Naive thymus-derived CD4-positive, alpha-beta T cell (primary cell): ENCODE measurements around the gene CDR2L. TPM values are rescaled to one million over a fixed set of nuclear protein-coding genes. Genes with fewer than 3 reads are reported as not detected.
A peak's percentile ranks its signal among the peaks of the same experiment; 100 is the strongest.

Source experiments
- ATAC-seq: fragments of 150-1000 bp; cut with Tn5 transposase; 2 replicates; pipeline ENCODE4 v1.10.0; 2021; ENCODE audit warnings: mild to moderate bottlenecking, moderate library complexity
- CTCF ChIA-PET: fragments of 350-600 bp; sonication (Branson Sonifier 250); formaldehyde crosslinking; loops from one replicate; lab custom pipeline; 2021; ENCODE audit warnings: antibody characterized with exemption; lab: Charles Lee
- POLR2A ChIA-PET: fragments of 350-600 bp; sonication (Branson Sonifier 250); formaldehyde crosslinking; loops from one replicate; lab custom pipeline; 2021; ENCODE audit warnings: antibody characterized with exemption, inconsistent platforms; lab: Charles Lee
- DNase-seq, 9 donors: peaks; one replicate each; pipeline versions ENCODE4 v3.0.0 to v3.0.0-alpha.2; 2020 to 2022; ENCODE audit warnings: mixed read lengths in 1 of 9
- H3K27ac ChIP-seq: one replicate; pipeline ENCODE4 v1.7.0; 2013; ENCODE audit warnings: mild to moderate bottlenecking, low read depth, low read length, moderate library complexity
- H3K27me3 ChIP-seq, 2 donors: one replicate each; pipeline ENCODE4 v1.7.0; 2013; ENCODE audit warnings: low read length in 2 of 2, mild to moderate bottlenecking in 2 of 2, moderate library complexity in 2 of 2; ENCODE audit not compliant: control insufficient read depth in 2 of 2, insufficient read depth in 2 of 2
- H3K36me3 ChIP-seq, 3 experiments: 1 replicate in 2 of 3; 2 replicates in 1 of 3; pipeline ENCODE4 v1.7.0; 2013; ENCODE audit warnings: low read length in 3 of 3, mild to moderate bottlenecking in 3 of 3, moderate library complexity in 1 of 3; ENCODE audit not compliant: insufficient read depth in 3 of 3, control insufficient read depth in 2 of 3
- H3K4me1 ChIP-seq, 2 donors: one replicate each; pipeline ENCODE4 v1.7.0; 2013; ENCODE audit warnings: low read length in 2 of 2, mild to moderate bottlenecking in 2 of 2, moderate library complexity in 1 of 2; ENCODE audit not compliant: control insufficient read depth in 2 of 2, insufficient read depth in 2 of 2
- H3K4me3 ChIP-seq: 2 replicates; pipeline ENCODE4 v1.7.0; 2013; ENCODE audit warnings: mild to moderate bottlenecking, low read length
- H3K9me3 ChIP-seq, 3 experiments: 1 replicate in 2 of 3; 2 replicates in 1 of 3; pipeline ENCODE4 v1.7.0; 2013; ENCODE audit warnings: low read length in 3 of 3; ENCODE audit not compliant: control insufficient read depth in 2 of 3
- H3K27ac Mint-ChIP-seq, 9 donors: one replicate each; pipeline ENCODE4 v1.8.0; 2020 to 2022; ENCODE audit warnings: mixed read lengths in 9 of 9, mild to moderate bottlenecking in 8 of 9, moderate library complexity in 5 of 9, inconsistent platforms in 2 of 9
- H3K27me3 Mint-ChIP-seq, 5 donors: one replicate each; pipeline ENCODE4 v1.8.0; 2021 to 2022; ENCODE audit warnings: mixed read lengths in 5 of 5, mild to moderate bottlenecking in 1 of 5
- H3K36me3 Mint-ChIP-seq, 5 donors: one replicate each; pipeline ENCODE4 v1.8.0; 2020 to 2022; ENCODE audit warnings: mixed read lengths in 5 of 5, mild to moderate bottlenecking in 3 of 5, inconsistent platforms in 1 of 5
- H3K4me1 Mint-ChIP-seq, 7 donors: one replicate each; pipeline ENCODE4 v1.8.0; 2020 to 2022; ENCODE audit warnings: mixed read lengths in 7 of 7, mild to moderate bottlenecking in 3 of 7, inconsistent platforms in 1 of 7
- H3K4me3 Mint-ChIP-seq, 10 donors: one replicate each; pipeline ENCODE4 v1.8.0; 2020 to 2022; ENCODE audit warnings: mild to moderate bottlenecking in 10 of 10, mixed read lengths in 10 of 10, moderate library complexity in 6 of 10, inconsistent platforms in 2 of 10
- H3K9me3 Mint-ChIP-seq, 11 donors: one replicate each; pipeline ENCODE4 v1.8.0; 2020 to 2022; ENCODE audit warnings: mixed read lengths in 11 of 11, mild to moderate bottlenecking in 4 of 11, inconsistent platforms in 1 of 11, moderate library complexity in 1 of 11
- intact Hi-C, 2 donors: fragments of 100-400 bp; cut with micrococcal nuclease; formaldehyde crosslinking; loops; one replicate each; pipeline ENCODE4 v1.15.1; 2023
- polyA plus RNA-seq, 2 donors: library from polyadenylated mRNA; unstranded; fragments of 300-500 nt; fragmentation: Illumina TruSeq; gene quantifications; one replicate each; pipeline ENCODE4 v1.2.3, GENCODE V29; 2021
- total RNA-seq, 6 experiments: library from RNA in 5 of 6; stranded (reverse) in 5 of 6; gene quantifications; 1 replicate in 5 of 6; 2 replicates in 1 of 6; pipeline ENCODE4 v1.2.3 and lab custom pipeline; 2021 to 2026

Gene CDR2L
- total and polyA plus RNA-seq, 7 experiments from 2014 or later: 0.08 to 0.17 (median 0.16) TPM; not detected in 4

- Histone ChIP-seq H3K9me3 (no peaks in the 10 kb centered on the region), H3K36me3 (peaks cover 0 to 22% (median 0%) of the 10 kb centered on the region in 3 experiments), H3K27me3 (no peaks in the 10 kb centered on the region), H3K27ac (peak overlapping the region; percentile 71), H3K4me1 (peaks cover 13 to 16% of the 10 kb centered on the region in 2 donors), H3K4me3 (peak overlapping the region; percentile 67)
- intact Hi-C loops: loop anchor here (5.0 kb wide), 3 partner anchors 39 to 134 kb away; partner anchors contain the start of genes ARMC7 (in 1 of the 2), SLC16A5 (in 1 of the 2) and SUMO2 (in 1 of the 2)
- H3K27me3 Mint-ChIP-seq: no peaks in the 10 kb centered on the region
- no peak for DNase-seq
- H3K36me3 Mint-ChIP-seq: peaks cover 0 to 12% (median 5%) of the 10 kb centered on the region in 5 donors
- ChIA-PET CTCF (interaction anchor here (0.6 to 1.2 kb wide), 6 partner anchors 11 to 439 kb away, joined by 3 read pairs; no protein-coding TSS in a partner anchor), POLR2A (interaction anchor here (0.8 to 4.9 kb wide), 10 partner anchors 10 to 76 kb away, joined by 3 to 58 read pairs (median 6); partner anchors contain the start of genes HID1, MRPL58 and SLC16A5)
- no peak for ATAC-seq
- no peaks in the 10 kb centered on the region for H3K9me3 Mint-ChIP-seq
- H3K4me1 Mint-ChIP-seq: peaks cover 28 to 62% (median 49%) of the 10 kb centered on the region in 7 donors
- H3K4me3 Mint-ChIP-seq: peak overlapping the region; percentile 79 to 99 (median 94)
- H3K27ac Mint-ChIP-seq: peak overlapping the region; percentile 87 to 99 (median 92)
Measured at GRCh38 chr17:75048249-75048878, 60.9 kb downstream of the CDR2L start.

GRCh38 chr17:75049057-75049456 lies 61.6 kb downstream of the CDR2L start:
- Histone ChIP-seq H3K27me3 (no peaks in the 10 kb centered on the region), H3K4me1 (peaks cover 13 to 16% of the 10 kb centered on the region in 2 donors), H3K36me3 (peaks cover 0 to 29% (median 0%) of the 10 kb centered on the region in 3 experiments), H3K9me3 (no peaks in the 10 kb centered on the region), H3K4me3 (no peak overlapping the region), H3K27ac (no peak overlapping the region)
- Mint-ChIP-seq H3K9me3 (no peaks in the 10 kb centered on the region), H3K4me3 (peak overlapping the region in 7 of 10 donors; percentile 18 to 95 (median 93)), H3K4me1 (peaks cover 28 to 57% (median 45%) of the 10 kb centered on the region in 7 donors), H3K27ac (peak overlapping the region in 8 of 9 donors; percentile 8 to 93 (median 88)), H3K27me3 (no peaks in the 10 kb centered on the region), H3K36me3 (peaks cover 0 to 14% (median 5%) of the 10 kb centered on the region in 5 donors)
- POLR2A ChIA-PET: interaction anchor here (0.9 to 4.9 kb wide), 7 partner anchors 10 to 61 kb away, joined by 3 to 58 read pairs (median 7); partner anchors contain the start of genes ARMC7 and MRPL58
- ATAC-seq (no peak), DNase-seq (no peak)
- CTCF ChIA-PET: interaction anchor here (0.6 to 1.2 kb wide), 3 partner anchors 11 to 289 kb away, joined by 3 read pairs; no protein-coding TSS in a partner anchor
- intact Hi-C loops: loop anchor here (5.0 kb wide), 3 partner anchors 38 to 133 kb away; partner anchors contain the start of genes ARMC7 (in 1 of the 2), SLC16A5 (in 1 of the 2) and SUMO2 (in 1 of the 2)

- DNase-seq (no peak), ATAC-seq (no peak)
- Histone ChIP-seq H3K4me3 (no peak overlapping the region), H3K4me1 (peaks cover 13 to 16% of the 10 kb centered on the region in 2 donors), H3K27ac (no peak overlapping the region), H3K27me3 (no peaks in the 10 kb centered on the region), H3K36me3 (peaks cover 0 to 33% (median 0%) of the 10 kb centered on the region in 3 experiments), H3K9me3 (no peaks in the 10 kb centered on the region)
- peak overlapping the region in 4 of 10 donors; percentile 2 to 53 (median 20) for H3K4me3 Mint-ChIP-seq
- POLR2A ChIA-PET: interaction anchor here (1.0 to 4.9 kb wide), 4 partner anchors 10 to 60 kb away, joined by 4 to 58 read pairs (median 12); partner anchors contain the start of genes ARMC7 and MRPL58
- intact Hi-C loops: loop anchor here (5.0 kb wide), 3 partner anchors 38 to 133 kb away; partner anchors contain the start of genes ARMC7 (in 1 of the 2), SLC16A5 (in 1 of the 2) and SUMO2 (in 1 of the 2)
- CTCF ChIA-PET: interaction anchor here (1.1 kb wide), 1 partner anchor 88 kb away, joined by 4 read pairs; no protein-coding TSS in a partner anchor
- peaks cover 0 to 17% (median 5%) of the 10 kb centered on the region in 5 donors for H3K36me3 Mint-ChIP-seq
- H3K9me3 Mint-ChIP-seq: no peaks in the 10 kb centered on the region
- peak overlapping the region in 5 of 9 donors; percentile 10 to 89 (median 49) for H3K27ac Mint-ChIP-seq
- H3K27me3 Mint-ChIP-seq: no peaks in the 10 kb centered on the region
- peaks cover 28 to 54% (median 41%) of the 10 kb centered on the region in 7 donors for H3K4me1 Mint-ChIP-seq
Measured at GRCh38 chr17:75049706-75050105, 62.3 kb downstream of the CDR2L start.

GRCh38 chr17:75051941-75052340 lies 64.5 kb downstream of the CDR2L start:
- ChIA-PET POLR2A (interaction anchor here (0.7 kb wide), 1 partner anchor 15 kb away, joined by 3 read pairs; no protein-coding TSS in a partner anchor), CTCF (no interaction called here)
- ATAC-seq (no peak), DNase-seq (no peak)
- H3K4me3 Mint-ChIP-seq: no peak overlapping the region
- Histone ChIP-seq H3K4me3 (no peak overlapping the region), H3K9me3 (no peaks in the 10 kb centered on the region), H3K27ac (no peak overlapping the region), H3K27me3 (no peaks in the 10 kb centered on the region), H3K36me3 (peaks cover 0 to 35% (median 0%) of the 10 kb centered on the region in 3 experiments), H3K4me1 (peaks cover 8 to 13% of the 10 kb centered on the region in 2 donors)
- H3K4me1 Mint-ChIP-seq: peaks cover 16 to 47% (median 37%) of the 10 kb centered on the region in 7 donors
- H3K36me3 Mint-ChIP-seq: peaks cover 0 to 17% (median 6%) of the 10 kb centered on the region in 5 donors
- H3K27me3 Mint-ChIP-seq: no peaks in the 10 kb centered on the region
- H3K27ac Mint-ChIP-seq: peak overlapping the region in 3 of 9 donors; percentile 15 to 71 (median 51)
- intact Hi-C loops: no loop called here
- no peaks in the 10 kb centered on the region for H3K9me3 Mint-ChIP-seq

Other genes starting within 250 kb of the CDR2L start
- gene NHERF1, start 239.0 kb upstream of the CDR2L start, total RNA-seq: 100 to 1,000 TPM in 4 of 5 experiments, 10 to 100 TPM in 1; 93.1 to 279 (median 156) TPM
- gene NHERF1, start 239.0 kb upstream of the CDR2L start, polyA plus RNA-seq: 100 to 1,000 TPM; 273 to 393 TPM
- gene NAT9, start 211.3 kb upstream of the CDR2L start, total RNA-seq: 10 to 100 TPM; 41.4 to 78.8 (median 56.9) TPM
- 10 to 100 TPM; 16.8 to 37.9 TPM for gene NAT9, start 211.3 kb upstream of the CDR2L start, polyA plus RNA-seq
- gene GRIN2C, start 127.7 kb upstream of the CDR2L start, total RNA-seq: under 1 TPM in 2 of 5 experiments, not detected in 3; 0.12 to 0.15 TPM
- gene GRIN2C, start 127.7 kb upstream of the CDR2L start, polyA plus RNA-seq: not detected
- 10 to 100 TPM in 3 of 5 experiments, 1 to 10 TPM in 2; 4.7 to 39.5 (median 11.7) TPM for gene FDXR, start 114.6 kb upstream of the CDR2L start, total RNA-seq
- gene FDXR, start 114.6 kb upstream of the CDR2L start, polyA plus RNA-seq: 1 to 10 TPM; 5.4 to 6.4 TPM
- not detected for gene FADS6, start 94.0 kb upstream of the CDR2L start, total RNA-seq
- gene FADS6, start 94.0 kb upstream of the CDR2L start, polyA plus RNA-seq: under 1 TPM in 1 of 2 donors, not detected in 1; 0.14 TPM
- gene USH1G, start 64.4 kb upstream of the CDR2L start, total RNA-seq: not detected
- gene USH1G, start 64.4 kb upstream of the CDR2L start, polyA plus RNA-seq: not detected
- gene OTOP2, start 63.4 kb upstream of the CDR2L start, total RNA-seq: not detected
- not detected for gene OTOP2, start 63.4 kb upstream of the CDR2L start, polyA plus RNA-seq
- gene OTOP3, start 51.7 kb upstream of the CDR2L start, total RNA-seq: not detected
- not detected for gene OTOP3, start 51.7 kb upstream of the CDR2L start, polyA plus RNA-seq
- 10 to 100 TPM in 4 of 5 experiments, under 1 TPM in 1; 0.60 to 25.2 (median 14.8) TPM for gene HID1, start 14.9 kb upstream of the CDR2L start, total RNA-seq
- 1 to 10 TPM; 4.8 to 7.0 TPM for gene HID1, start 14.9 kb upstream of the CDR2L start, polyA plus RNA-seq
- 10 to 100 TPM; 11.7 to 46.1 (median 23.0) TPM for gene MRPL58, start 25.0 kb downstream of the CDR2L start, total RNA-seq
- gene MRPL58, start 25.0 kb downstream of the CDR2L start, polyA plus RNA-seq: 10 to 100 TPM; 55.3 to 71.4 TPM
- gene ATP5PD, start 59.3 kb downstream of the CDR2L start, total RNA-seq: 100 to 1,000 TPM; 113 to 195 (median 161) TPM
- 100 to 1,000 TPM; 362 to 478 TPM for gene ATP5PD, start 59.3 kb downstream of the CDR2L start, polyA plus RNA-seq
- 10 to 100 TPM; 19.5 to 35.7 (median 23.0) TPM for gene KCTD2, start 59.6 kb downstream of the CDR2L start, total RNA-seq
- gene KCTD2, start 59.6 kb downstream of the CDR2L start, polyA plus RNA-seq: 1 to 10 TPM; 4.8 to 8.7 TPM
- gene SLC16A5, start 100.3 kb downstream of the CDR2L start, total RNA-seq: 10 to 100 TPM in 4 of 5 experiments, 1 to 10 TPM in 1; 9.2 to 26.3 (median 24.5) TPM
- gene SLC16A5, start 100.3 kb downstream of the CDR2L start, polyA plus RNA-seq: 1 to 10 TPM; 5.9 to 7.6 TPM
- gene ARMC7, start 122.3 kb downstream of the CDR2L start, total RNA-seq: 10 to 100 TPM in 4 of 5 experiments, 1 to 10 TPM in 1; 5.8 to 18.9 (median 17.8) TPM
- 1 to 10 TPM; 1.8 to 4.4 TPM for gene ARMC7, start 122.3 kb downstream of the CDR2L start, polyA plus RNA-seq
- gene NT5C, start 144.1 kb downstream of the CDR2L start, total RNA-seq: 10 to 100 TPM; 23.4 to 54.8 (median 37.5) TPM
- 10 to 100 TPM; 31.1 to 33.1 TPM for gene NT5C, start 144.1 kb downstream of the CDR2L start, polyA plus RNA-seq
- gene JPT1, start 166.9 kb downstream of the CDR2L start, total RNA-seq: 100 to 1,000 TPM in 1 of 5 experiments, 10 to 100 TPM in 4; 12.3 to 227 (median 29.3) TPM
- gene JPT1, start 166.9 kb downstream of the CDR2L start, polyA plus RNA-seq: 10 to 100 TPM; 70.0 to 72.3 TPM
- gene SUMO2, start 195.3 kb downstream of the CDR2L start, total RNA-seq: 100 to 1,000 TPM; 201 to 494 (median 247) TPM
- gene SUMO2, start 195.3 kb downstream of the CDR2L start, polyA plus RNA-seq: 100 to 1,000 TPM; 173 to 357 TPM
- gene NUP85, start 218.0 kb downstream of the CDR2L start, total RNA-seq: 100 to 1,000 TPM in 2 of 5 experiments, 10 to 100 TPM in 3; 96.3 to 143 (median 99.2) TPM
- gene NUP85, start 218.0 kb downstream of the CDR2L start, polyA plus RNA-seq: 10 to 100 TPM; 21.0 to 57.3 TPM